ENCODE data around the gene ANXA5. TPM values are rescaled to one million over a fixed set of nuclear protein-coding genes. Genes with fewer than 3 reads are reported as not detected.

ANXA5 gene
- total and polyA plus RNA-seq, 9 of the 15 experiments (the other 6 are each of a cell fraction or from before 2014, with no cell fraction given) = 49.9 to 131 (median 84.5) TPM

DNA sequence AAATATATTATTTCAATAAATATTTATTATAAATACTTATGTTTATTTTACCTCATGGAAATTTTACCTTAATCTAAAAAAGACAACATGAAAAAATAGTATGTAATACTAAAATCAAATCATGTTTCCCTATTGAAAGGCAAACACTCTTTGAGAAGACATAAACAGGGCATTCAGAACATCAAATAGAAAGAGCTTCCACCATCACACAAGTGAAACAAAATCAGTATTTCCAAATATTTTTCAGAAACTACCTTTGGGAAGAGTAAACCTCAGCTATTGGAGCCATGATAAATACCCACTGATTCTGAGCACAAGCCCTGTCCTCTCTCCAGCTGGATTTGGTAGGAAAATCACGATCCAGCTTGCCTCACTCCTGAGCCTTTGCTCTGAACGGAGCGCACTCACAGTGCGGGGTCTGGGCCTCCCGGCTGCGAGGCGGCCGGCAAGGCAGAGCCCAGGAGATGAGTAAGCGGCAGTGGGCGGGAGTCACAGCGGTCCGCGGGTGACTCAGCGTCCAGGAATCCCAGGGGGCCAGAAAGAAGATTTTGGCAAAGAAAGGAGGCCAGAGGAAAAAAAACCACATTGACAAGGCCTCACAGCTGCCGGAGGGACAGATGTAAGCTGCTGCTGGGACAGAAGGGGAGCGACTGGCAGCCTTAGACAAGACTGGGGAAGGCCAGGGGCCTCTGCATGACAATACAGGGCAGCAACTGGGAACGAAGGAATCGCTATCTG is 14.7 kb upstream of the ANXA5 start (continued):
- TF ChIP-seq ZC3H8 (IDR thresholded peaks at IDR 0.05) (no peak), MAFG (tag; conservative IDR thresholded peaks at IDR 0.05) (peak; percentile 70), GABPB2 (CRISPR knock-in tag; conservative IDR thresholded peaks at IDR 0.05) (no peak), GTF2F1 (IDR thresholded peaks at IDR 0.05; ENCODE audit: low read depth, low read length) (no peak), PRMT5 (CRISPR knock-in tag; IDR thresholded peaks at IDR 0.05) (no peak), ARID1B (IDR thresholded peaks at IDR 0.05) (peak; percentile 88), ZNF764 (CRISPR knock-in tag; IDR thresholded peaks at IDR 0.05; ENCODE audit: low read depth) (no peak), DEAF1 (CRISPR knock-in tag; IDR thresholded peaks at IDR 0.05) (no peak), TRIM28 (IDR thresholded peaks at IDR 0.05) (no peak), ZNF551 (CRISPR knock-in tag; IDR thresholded peaks at IDR 0.05) (no peak), ZNF347 (CRISPR knock-in tag; IDR thresholded peaks at IDR 0.05; ENCODE audit: low read depth) (no peak), CHD4 (IDR thresholded peaks at IDR 0.05; ENCODE audit: insufficient read depth, insufficient replicate concordance, low read depth, low read length, poor library complexity, severe bottlenecking) (no peak), TSC22D4 (tag; IDR thresholded peaks at IDR 0.05) (no peak), TCF7 (IDR thresholded peaks at IDR 0.05; ENCODE audit: borderline replicate concordance) (no peak), ZNF184 (CRISPR knock-in tag; IDR thresholded peaks at IDR 0.05) (no peak), SAP30 (IDR thresholded peaks at IDR 0.05; ENCODE audit: borderline replicate concordance, insufficient read depth, low read depth, low read length, poor library complexity, severe bottlenecking) (no peak), MTA1 (IDR thresholded peaks at IDR 0.05; ENCODE audit: borderline replicate concordance) (no peak), FUS (optimal IDR thresholded peaks at IDR 0.05; ENCODE audit: low read depth, low read length) (no peak)
- TF ChIP-seq, protein P1, sequence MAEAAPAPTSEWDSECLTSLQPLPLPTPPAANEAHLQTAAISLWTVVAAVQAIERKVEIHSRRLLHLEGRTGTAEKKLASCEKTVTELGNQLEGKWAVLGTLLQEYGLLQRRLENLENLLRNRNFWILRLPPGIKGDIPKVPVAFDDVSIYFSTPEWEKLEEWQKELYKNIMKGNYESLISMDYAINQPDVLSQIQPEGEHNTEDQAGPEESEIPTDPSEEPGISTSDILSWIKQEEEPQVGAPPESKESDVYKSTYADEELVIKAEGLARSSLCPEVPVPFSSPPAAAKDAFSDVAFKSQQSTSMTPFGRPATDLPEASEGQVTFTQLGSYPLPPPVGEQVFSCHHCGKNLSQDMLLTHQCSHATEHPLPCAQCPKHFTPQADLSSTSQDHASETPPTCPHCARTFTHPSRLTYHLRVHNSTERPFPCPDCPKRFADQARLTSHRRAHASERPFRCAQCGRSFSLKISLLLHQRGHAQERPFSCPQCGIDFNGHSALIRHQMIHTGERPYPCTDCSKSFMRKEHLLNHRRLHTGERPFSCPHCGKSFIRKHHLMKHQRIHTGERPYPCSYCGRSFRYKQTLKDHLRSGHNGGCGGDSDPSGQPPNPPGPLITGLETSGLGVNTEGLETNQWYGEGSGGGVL (CRISPR knock-in tag; IDR thresholded peaks at IDR 0.05) = no peak
- TF ChIP-seq, protein P2, sequence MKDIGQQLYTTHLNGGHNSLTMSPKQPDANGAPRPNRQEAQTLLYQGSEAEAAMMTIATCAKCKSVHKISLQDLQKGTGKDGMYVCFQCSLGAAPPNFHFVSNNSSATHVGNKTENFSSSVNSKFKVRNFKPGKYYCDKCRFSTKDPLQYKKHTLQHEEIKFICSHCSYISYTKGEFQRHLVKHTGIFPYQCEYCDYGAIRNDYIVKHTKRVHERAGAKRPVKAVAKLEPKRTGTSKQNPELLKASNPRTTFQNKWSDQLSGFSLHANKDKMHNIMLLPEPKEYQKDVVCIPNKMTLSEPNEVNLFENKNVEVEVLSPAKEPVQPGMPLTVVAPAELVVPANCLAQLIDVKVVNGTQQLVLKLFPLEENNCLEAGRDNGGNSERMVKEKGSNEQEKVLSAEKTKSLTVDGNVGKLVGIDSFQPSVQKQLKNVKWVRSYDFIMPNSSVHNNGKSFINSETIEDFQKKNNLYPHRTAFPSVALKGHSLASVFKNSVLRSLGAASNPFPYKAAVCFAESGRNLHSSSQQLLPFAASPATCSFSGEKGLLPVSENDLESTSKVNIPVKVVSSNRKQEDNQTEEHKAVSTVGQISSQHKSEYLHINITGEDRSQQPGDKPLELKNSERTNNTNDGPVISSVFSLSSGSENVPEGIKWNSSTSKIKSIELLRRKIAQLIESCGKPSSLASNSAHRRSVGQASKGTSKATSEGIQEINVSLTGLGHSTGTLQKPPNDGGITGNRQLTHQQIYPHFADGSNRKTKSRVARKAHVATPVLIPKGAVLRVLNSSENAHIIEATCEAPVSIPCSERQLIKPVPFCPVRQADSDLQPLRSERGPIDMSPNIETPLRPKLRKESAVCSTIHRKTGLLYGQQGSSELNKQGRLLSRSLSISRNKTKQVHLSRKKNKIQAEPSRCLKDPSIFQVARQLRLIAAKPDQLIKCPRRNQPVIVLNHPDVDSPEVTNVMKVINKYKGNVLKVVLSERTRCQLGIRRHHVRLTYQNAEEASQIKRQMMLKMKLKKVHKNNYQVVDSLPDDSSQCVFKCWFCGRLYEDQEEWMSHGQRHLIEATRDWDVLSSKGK (CRISPR knock-in tag; IDR thresholded peaks at IDR 0.05) = no peak
- TF ChIP-seq, protein P3, sequence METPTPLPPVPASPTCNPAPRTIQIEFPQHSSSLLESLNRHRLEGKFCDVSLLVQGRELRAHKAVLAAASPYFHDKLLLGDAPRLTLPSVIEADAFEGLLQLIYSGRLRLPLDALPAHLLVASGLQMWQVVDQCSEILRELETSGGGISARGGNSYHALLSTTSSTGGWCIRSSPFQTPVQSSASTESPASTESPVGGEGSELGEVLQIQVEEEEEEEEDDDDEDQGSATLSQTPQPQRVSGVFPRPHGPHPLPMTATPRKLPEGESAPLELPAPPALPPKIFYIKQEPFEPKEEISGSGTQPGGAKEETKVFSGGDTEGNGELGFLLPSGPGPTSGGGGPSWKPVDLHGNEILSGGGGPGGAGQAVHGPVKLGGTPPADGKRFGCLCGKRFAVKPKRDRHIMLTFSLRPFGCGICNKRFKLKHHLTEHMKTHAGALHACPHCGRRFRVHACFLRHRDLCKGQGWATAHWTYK (CRISPR knock-in tag; IDR thresholded peaks at IDR 0.05) = no peak
